PFSK-1 (cell line): Measurements from ENCODE around the gene ANKRD17.

ENCODE experiments used
- FOXP2 ChIP-seq: optimal IDR thresholded peaks from 2 replicates; pipeline ENCODE3; 2011; ENCODE audit warnings: borderline replicate concordance, control low read depth, inconsistent platforms; ENCODE audit not compliant: insufficient read depth; ENCODE audit errors: extremely low read length, extremely low read depth
- POLR2AphosphoS5 ChIP-seq: IDR thresholded peaks from 2 replicates; pipeline ENCODE4 v1.6.1; 2012; ENCODE audit warnings: low read depth, mild to moderate bottlenecking, control low read depth, low read length, moderate library complexity
- SIN3A ChIP-seq: IDR thresholded peaks from 2 replicates; pipeline ENCODE4 v1.6.1; 2012; ENCODE audit warnings: mild to moderate bottlenecking, low read length, moderate library complexity, borderline replicate concordance; ENCODE audit not compliant: insufficient read depth
- TF ChIP-seq, protein P1 (sequence below), 2 experiments: IDR thresholded peaks; 2 replicates each; pipeline versions ENCODE4 v1.6.1 to v1.8.0; 2011 to 2012; ENCODE audit warnings: low read depth in 2 of 2, low read length in 2 of 2, control low read depth in 1 of 2, inconsistent platforms in 1 of 2, mild to moderate bottlenecking in 1 of 2, moderate library complexity in 1 of 2; ENCODE audit not compliant: insufficient read depth in 1 of 2

DNA sequence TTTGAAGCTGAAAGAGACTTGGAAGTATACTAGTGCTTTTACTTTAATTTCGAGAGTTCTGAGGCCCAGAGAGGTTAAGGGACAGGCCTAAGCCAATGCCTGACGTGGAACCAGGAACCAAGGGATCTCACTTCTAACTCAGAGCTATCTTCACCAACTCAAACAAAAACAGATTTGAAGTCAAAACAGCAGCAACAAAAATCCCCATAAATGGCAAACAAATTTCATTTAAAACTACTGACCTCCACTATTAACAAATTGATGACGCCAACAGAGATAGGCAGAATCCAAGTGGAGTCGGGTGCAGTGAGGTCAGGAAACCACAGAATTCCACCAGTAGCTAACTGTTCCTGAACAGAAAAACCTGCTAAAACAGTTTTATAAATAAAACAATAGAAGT is 194.1 kb downstream of the ANKRD17 start:
- TF ChIP-seq, protein P1, sequence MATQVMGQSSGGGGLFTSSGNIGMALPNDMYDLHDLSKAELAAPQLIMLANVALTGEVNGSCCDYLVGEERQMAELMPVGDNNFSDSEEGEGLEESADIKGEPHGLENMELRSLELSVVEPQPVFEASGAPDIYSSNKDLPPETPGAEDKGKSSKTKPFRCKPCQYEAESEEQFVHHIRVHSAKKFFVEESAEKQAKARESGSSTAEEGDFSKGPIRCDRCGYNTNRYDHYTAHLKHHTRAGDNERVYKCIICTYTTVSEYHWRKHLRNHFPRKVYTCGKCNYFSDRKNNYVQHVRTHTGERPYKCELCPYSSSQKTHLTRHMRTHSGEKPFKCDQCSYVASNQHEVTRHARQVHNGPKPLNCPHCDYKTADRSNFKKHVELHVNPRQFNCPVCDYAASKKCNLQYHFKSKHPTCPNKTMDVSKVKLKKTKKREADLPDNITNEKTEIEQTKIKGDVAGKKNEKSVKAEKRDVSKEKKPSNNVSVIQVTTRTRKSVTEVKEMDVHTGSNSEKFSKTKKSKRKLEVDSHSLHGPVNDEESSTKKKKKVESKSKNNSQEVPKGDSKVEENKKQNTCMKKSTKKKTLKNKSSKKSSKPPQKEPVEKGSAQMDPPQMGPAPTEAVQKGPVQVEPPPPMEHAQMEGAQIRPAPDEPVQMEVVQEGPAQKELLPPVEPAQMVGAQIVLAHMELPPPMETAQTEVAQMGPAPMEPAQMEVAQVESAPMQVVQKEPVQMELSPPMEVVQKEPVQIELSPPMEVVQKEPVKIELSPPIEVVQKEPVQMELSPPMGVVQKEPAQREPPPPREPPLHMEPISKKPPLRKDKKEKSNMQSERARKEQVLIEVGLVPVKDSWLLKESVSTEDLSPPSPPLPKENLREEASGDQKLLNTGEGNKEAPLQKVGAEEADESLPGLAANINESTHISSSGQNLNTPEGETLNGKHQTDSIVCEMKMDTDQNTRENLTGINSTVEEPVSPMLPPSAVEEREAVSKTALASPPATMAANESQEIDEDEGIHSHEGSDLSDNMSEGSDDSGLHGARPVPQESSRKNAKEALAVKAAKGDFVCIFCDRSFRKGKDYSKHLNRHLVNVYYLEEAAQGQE (IDR thresholded peaks at IDR 0.05; ENCODE audit: insufficient read depth in 1 of 2, low read depth in 2 of 2, low read length in 2 of 2): no peak
- TF ChIP-seq POLR2AphosphoS5: no peak
- no peak for TF ChIP-seq SIN3A
- no peak for TF ChIP-seq FOXP2
